Measurements from ENCODE around the gene FERMT3. TPM values are rescaled to one million over a fixed set of nuclear protein-coding genes. Genes with fewer than 3 reads are reported as not detected.

The FERMT3 gene
- polyA plus RNA-seq, 1 experiment, result 1.9 TPM

DNA sequence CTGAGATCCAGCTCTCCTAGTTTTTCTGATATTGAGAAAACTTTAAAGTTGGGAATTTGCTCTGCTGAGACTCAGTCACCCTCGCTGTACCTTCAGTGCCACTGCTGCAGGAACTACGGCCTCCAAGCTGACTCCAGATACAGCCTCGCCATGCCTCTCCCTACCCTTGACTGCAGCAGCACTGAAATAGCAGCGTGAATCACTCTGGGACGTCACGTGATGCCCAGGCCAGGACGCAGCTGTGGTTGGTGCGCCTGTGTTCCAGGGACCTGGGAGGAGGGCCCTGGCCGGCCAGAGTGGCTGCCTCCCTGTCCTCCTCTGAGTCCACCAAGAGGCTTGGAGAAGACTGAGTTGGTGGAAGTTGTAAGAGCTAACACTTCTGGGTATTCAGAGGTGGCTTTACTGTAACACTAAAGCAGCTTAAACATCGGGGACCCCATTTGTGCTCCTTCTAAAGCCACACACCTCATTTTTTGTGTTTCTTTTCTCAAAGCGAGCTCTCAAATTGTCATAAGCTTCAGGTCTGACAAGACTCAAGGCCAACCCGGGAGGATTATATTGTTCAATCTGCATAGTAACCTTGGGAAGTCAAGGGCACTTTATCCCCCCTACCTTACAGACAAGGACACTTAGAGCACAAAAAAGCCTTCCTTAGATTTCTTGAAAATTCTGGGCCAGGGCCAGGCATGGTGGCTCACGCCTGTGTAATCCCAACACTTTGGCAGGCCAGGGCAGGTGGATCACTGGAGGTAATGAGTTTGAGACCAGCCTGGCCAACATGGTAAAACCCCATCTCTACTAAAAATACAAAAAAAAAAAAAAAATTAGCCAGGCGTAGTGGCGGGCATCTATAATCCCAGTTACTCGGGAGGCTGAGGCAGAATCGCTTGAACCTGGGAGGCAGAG, 24.8 kb upstream of the FERMT3 start:
- Histone ChIP-seq H3K4me3 (ENCODE audit: low read depth, low read length) (no peak overlapping the region), H3K36me3 (ENCODE audit: control insufficient read depth, insufficient read depth, low read length) (no peaks in the 10 kb centered on the region), H3K27me3 (ENCODE audit: control insufficient read depth, insufficient read depth, low read length) (no peaks in the 10 kb centered on the region)
- TF ChIP-seq, protein P1, sequence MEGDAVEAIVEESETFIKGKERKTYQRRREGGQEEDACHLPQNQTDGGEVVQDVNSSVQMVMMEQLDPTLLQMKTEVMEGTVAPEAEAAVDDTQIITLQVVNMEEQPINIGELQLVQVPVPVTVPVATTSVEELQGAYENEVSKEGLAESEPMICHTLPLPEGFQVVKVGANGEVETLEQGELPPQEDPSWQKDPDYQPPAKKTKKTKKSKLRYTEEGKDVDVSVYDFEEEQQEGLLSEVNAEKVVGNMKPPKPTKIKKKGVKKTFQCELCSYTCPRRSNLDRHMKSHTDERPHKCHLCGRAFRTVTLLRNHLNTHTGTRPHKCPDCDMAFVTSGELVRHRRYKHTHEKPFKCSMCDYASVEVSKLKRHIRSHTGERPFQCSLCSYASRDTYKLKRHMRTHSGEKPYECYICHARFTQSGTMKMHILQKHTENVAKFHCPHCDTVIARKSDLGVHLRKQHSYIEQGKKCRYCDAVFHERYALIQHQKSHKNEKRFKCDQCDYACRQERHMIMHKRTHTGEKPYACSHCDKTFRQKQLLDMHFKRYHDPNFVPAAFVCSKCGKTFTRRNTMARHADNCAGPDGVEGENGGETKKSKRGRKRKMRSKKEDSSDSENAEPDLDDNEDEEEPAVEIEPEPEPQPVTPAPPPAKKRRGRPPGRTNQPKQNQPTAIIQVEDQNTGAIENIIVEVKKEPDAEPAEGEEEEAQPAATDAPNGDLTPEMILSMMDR (IDR thresholded peaks at IDR 0.05; ENCODE audit: insufficient read depth, low read depth, low read length), result no peak
- DNase-seq (ENCODE audit: low read depth), result peak; percentile 72
- ChIA-PET CTCF (interaction anchor here (0.8 to 1.4 kb wide), 2 partner anchors 119 to 181 kb away, joined by 3 to 4 read pairs; no protein-coding TSS in a partner anchor), POLR2A (interaction anchor here (0.7 kb wide), 1 partner anchor 37 kb away, joined by 3 read pairs; no protein-coding TSS in a partner anchor)

DNA sequence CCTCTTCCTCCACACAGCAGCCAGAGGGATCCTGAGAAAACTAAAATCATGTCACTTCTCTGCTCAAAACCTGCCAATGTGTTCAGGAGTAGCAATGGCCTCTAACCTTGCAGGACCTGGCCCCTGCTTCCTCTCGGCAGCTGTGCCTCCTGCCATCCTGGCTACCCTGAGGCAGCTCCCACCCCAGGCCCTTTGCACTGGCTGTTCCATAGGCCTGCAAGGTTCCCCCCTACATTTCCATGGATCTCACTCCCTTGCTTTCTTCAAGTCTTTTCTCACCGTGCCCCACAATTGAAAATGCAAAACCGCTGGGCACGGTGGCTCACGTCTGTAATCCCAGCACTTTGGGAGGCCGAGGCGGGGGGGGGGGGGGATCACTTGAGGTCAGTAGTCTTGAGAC, 22.6 kb upstream of the FERMT3 start:
- no peak overlapping the region for H3K4me3 ChIP-seq (ENCODE audit: low read depth, low read length)
- TF ChIP-seq, protein P1 (IDR thresholded peaks at IDR 0.05; ENCODE audit: insufficient read depth, low read depth, low read length), result no peak
- POLR2A ChIA-PET, result no interaction called here

DNA sequence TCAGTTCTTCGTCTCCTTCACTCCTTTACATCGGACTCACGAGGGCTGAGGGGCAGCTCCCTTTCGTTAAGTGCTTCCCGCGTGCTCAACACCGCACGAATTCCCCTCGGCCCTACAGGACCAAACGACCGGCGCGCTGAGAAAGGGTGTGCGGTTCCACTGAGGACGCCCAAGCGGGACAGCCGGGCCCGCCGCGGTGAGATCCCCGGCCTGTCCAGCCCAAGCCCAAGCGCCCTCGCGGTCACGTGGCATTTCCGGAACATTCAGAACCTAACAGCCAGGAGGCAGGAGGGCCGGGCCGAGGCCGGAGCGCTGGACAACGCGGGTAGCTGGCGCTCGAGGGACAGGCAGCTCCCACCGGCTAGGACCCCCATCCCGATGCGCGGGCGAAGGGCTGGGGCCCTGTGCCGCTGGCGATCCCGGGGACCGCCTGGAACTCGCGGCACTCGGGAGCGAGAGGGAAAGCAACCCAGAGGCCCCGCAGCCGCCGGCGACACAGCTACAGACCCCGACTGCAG, 21.3 kb upstream of the FERMT3 start:
- POLR2A ChIA-PET, result interaction anchor here (0.6 to 1.1 kb wide), 3 partner anchors 58 to 194 kb away, joined by 3 to 5 read pairs (median 3); no protein-coding TSS in a partner anchor

More for the DNA sequence above, 22.6 kb upstream of the FERMT3 start:
- Histone ChIP-seq H3K36me3 (ENCODE audit: control insufficient read depth, insufficient read depth, low read length) (peaks cover 2% of the 10 kb centered on the region), H3K27me3 (ENCODE audit: control insufficient read depth, insufficient read depth, low read length) (no peaks in the 10 kb centered on the region)
- DNase-seq (ENCODE audit: low read depth), result no peak
- CTCF ChIA-PET, result interaction anchor here (0.7 to 3.1 kb wide), 4 partner anchors 8 to 510 kb away, joined by 3 to 19 read pairs (median 4); partner anchors contain the start of gene ESRRA

DNA sequence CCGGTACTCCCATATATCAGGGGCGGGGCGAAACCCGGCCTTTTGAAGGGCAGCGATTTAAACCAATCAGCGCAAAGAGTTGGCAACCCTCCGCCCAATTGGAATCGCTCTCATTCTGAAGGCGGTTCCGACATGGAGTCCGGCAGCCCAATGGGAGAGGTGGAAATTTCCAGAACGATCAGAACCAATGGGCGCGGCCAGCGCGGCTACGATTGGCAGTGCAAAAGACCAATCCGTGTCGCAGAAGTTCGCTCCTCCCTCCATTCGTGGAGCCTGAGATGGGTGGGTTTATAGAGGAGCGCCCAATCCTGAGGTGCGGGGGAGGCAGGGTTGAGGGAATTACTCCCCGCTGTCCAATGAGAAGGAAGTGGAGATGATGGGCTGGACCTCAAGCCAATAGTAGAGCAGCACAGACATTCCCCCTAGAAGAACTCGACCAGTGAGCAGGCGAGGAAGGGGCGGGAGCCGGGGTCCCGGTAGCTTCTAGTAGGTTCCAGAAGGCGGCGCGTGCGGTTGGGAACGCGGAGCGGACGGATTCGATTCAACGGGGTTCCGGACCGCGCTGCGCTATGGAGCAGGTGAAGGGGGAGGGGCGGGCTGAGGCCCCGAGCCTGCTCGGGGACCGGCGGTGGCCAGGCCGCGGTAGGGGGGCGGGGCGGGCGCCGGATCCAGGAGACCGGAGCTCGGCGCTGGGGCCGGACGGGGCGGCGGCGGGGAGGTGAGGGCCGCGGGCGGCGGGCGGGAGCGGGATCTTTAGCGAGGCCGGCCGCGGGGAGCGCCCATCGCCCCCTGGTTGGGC, 20.6 kb upstream of the FERMT3 start, which contains the start of gene STIP1:
STIP1 (plus strand) TSS at position 479 of the 799 bp plus-strand sequence; CDS start at position 570, 91 bp downstream.
- CTCF ChIA-PET, result interaction anchor here (0.6 to 3.1 kb wide), 12 partner anchors 10 to 1708 kb away, joined by 3 to 19 read pairs (median 3); partner anchors contain the start of gene ESRRA
- no peaks in the 10 kb centered on the region for H3K27me3 ChIP-seq (ENCODE audit: control insufficient read depth, insufficient read depth, low read length)
- peak; percentile 100 for DNase-seq (ENCODE audit: low read depth)
- TF ChIP-seq, protein P1 (IDR thresholded peaks at IDR 0.05; ENCODE audit: insufficient read depth, low read depth, low read length), result peak; percentile 68
- H3K4me3 ChIP-seq (ENCODE audit: low read depth, low read length), result peak within 1 kb of the TSS; percentile 60
- POLR2A ChIA-PET, result interaction anchor here (0.6 to 1.1 kb wide), 3 partner anchors 58 to 195 kb away, joined by 3 to 5 read pairs (median 3); no protein-coding TSS in a partner anchor
- peaks cover 2% of the 10 kb centered on the region for H3K36me3 ChIP-seq (ENCODE audit: control insufficient read depth, insufficient read depth, low read length)

More for the DNA sequence above, 21.3 kb upstream of the FERMT3 start:
- peak overlapping the region; percentile 60 for H3K4me3 ChIP-seq (ENCODE audit: low read depth, low read length)
- TF ChIP-seq, protein P1 (IDR thresholded peaks at IDR 0.05; ENCODE audit: insufficient read depth, low read depth, low read length), result peak; percentile 65
- CTCF ChIA-PET, result interaction anchor here (0.6 to 3.1 kb wide), 14 partner anchors 10 to 1709 kb away, joined by 3 to 19 read pairs (median 4); partner anchors contain the start of genes CATSPERZ and ESRRA
- H3K27me3 ChIP-seq (ENCODE audit: control insufficient read depth, insufficient read depth, low read length), result no peaks in the 10 kb centered on the region
- no peak for DNase-seq (ENCODE audit: low read depth)
- H3K36me3 ChIP-seq (ENCODE audit: control insufficient read depth, insufficient read depth, low read length), result peaks cover 2% of the 10 kb centered on the region
